GM21619 (cell line): ENCODE measurements around the gene CXorf66.
"Not testable (repeated sequence)": the region's sequence is repeated elsewhere in the genome, so short reads cannot be mapped to it uniquely, and the experiment has no call there.

Experiments
- ATAC-seq: cut with Tn5 transposase; IDR thresholded peaks from one replicate; pipeline ENCODE4 v1.9.1; 2021; ENCODE audit not compliant: unreplicated experiment

Gene CXorf66, protein sequence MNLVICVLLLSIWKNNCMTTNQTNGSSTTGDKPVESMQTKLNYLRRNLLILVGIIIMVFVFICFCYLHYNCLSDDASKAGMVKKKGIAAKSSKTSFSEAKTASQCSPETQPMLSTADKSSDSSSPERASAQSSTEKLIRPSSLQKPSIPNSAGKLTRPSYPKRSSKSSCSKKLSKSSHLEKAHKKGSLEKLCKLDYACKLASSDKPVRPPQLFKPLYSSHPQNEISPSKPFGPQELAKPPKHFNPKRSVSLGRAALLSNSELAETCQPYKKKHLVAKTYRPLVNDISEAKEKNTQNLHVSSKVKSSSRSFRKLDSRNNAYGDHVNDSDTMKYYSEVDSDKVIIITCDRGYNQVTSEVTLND

DNA sequence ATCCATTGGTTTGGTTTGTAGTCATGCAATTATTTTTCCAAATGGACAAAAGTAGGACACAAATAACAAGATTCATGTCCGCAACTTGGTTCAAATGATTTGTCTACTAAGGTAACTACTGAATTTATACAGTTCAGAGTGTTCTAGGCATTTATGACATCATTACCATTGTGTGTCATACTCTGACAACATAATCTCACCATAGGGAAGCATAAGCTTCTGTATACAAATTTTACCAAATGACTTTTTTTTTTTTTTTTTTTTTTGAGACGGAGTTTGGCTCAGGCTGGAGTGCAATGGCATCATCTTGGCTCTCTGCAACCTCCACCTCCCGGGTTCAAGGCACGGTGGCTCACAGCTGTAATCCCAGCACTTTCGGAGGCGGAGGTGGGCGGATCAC is at the start of gene CXorf66:
Gene CXorf66, minus strand, starts transcription at position 101 of the 400 bp plus-strand sequence. Its CDS starts 25 bp downstream, at position 76.
- no peak for ATAC-seq

DNA sequence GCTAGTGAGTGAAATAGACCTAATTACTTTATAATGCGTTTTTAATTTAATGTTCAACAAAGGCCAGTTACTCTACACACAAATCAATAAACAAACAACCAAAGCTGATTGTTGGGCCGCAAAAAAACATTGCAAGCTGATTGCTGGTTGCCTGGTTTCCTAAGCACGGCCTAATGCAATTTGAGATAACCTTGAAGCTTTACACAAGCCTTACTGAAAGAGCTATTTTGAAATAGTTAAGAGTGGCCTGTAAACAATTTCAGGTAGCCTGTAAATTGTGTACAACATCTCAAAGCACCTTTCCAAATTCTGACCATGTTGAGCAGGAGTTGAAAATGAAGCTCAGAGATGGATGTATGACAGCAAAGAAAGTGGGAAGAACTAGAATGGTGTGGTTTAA is 17.5 kb upstream of the CXorf66 start:
- ATAC-seq: no peak

DNA sequence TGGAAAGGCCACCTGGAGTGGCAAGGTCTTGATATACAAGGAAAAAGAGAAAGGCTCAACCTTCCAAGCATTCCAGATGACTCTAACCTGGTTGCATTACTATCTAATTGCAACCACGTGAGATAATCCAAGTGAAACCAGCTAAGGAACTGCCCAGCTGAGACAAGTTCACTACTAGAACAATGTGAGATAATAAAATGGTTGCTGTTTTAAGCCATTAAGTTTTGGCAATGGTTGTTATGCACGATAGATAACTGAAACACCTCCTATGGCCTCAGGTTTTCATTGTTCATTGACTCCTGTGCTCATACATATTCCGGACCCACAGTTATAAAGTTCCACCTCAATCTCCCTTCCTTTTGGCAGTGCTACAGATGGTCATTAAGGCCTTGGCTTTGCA is 9.2 kb upstream of the CXorf66 start:
- no peak for ATAC-seq

DNA sequence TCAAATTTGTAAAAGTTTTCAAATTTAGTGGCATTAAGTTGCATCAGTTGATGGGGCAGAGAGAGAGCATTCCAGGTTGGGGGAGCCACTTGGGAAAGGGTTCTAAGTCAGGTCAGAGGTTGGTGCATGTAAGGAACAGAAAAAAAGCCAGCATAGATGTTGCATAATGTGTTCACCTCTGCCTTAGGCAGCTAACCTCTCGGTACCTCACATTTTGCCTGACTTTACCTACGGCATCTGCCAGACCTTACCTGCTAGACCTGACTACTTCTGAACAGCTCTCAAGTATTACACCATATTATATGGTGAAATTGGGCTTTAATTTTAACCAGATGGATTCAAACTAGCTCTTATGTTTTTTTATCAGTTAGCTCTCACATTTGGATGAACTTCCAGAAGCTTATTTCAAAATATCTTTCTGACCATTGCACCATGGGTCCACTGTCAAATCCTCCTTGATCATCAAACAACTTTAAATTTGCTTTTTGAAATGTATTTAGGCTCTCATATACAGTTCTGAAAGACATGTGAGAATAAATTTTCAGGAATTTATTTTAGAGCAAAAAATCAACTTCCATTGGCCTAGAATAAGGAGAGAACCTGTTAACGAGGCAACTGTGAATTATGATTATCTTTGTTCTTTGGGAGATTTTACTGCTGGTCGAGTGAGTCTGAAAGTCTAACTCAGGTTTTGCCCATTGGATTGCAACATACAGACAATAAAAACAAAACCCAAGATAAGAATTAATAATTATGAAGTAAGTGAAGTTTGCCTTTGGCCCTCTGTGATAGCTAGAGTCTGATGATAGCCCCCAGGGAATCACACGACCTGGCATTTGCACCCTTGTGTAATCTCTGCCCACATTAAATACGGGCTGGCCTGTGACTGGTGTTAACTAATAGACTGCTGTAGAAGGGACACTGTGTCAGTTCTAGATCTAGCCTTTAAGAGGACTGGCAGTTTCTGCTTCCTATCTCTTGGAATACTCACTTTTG is 7.6 kb upstream of the CXorf66 start:
- ATAC-seq: no peak

DNA sequence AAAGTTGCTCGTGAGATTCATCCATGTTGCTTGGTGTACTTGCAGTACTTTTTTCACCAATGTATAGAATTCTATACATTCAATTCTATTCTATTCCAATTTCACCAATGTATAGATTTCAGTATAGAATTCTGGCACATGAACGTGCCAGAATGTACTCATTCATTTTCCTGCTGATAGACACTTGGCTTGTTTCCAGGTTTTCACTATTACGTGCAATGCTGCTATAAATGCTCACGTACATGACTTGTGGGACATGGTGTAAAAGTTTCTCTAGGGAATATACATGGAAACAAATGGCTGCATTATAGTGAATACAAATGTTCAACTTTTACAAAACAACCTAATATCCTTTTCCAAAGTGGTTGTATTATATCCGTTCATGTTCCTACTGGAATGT is 6.8 kb upstream of the CXorf66 start:
- no peak for ATAC-seq

DNA sequence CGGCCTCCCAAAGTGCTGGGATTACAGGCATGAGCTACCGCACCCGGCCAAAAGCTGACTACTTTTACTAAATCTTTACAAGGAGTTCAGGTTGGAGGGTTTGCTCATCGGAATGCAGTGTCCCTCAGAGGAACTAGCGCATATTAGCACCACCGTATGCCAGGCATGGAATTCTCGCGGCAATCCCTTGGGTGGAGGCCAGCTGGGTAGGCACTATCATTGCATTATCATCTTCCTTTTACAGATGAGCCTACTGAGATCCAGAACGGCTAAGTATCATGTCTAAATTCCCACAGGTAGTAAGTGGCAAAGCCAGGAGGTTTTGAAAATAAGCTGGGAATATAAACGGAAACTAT is 6.1 kb upstream of the CXorf66 start:
- ATAC-seq: no peak

DNA sequence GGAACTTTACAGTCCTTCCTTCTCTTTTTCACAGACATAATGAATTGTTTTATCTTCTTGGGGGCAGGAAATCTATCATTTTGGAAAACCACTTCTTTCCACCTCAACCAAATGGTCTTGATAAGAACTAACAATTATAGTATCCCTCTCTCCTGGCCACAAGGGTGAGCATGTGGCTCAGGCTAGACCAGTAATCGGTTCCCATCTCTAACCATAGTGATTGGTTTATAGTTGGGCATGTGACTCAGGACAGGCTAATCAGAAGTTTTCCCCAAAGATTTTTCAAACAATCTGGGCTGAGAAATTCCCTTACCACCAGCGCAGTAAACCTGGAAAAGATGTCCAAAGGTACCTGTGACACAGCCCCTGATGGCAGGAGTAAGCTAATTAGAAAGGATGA is 4.0 kb upstream of the CXorf66 start:
- ATAC-seq: no peak

DNA sequence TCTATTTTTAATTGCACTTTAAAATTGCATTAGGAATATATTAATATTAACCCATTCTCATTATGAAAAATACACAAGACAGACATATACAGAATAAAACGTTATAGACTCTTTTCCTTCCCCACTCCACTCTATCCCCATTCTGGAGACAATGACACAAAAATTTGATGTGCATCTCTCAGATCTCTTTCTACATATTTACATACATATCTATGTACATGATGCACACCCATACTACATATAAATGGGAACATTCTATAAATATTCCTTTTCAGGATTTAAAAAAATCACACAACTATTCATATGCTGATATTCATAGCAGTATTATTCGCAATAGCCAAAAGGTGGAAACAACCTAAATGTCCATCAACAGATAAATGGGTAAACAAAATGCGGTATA is 2.4 kb upstream of the CXorf66 start:
- no peak for ATAC-seq

DNA sequence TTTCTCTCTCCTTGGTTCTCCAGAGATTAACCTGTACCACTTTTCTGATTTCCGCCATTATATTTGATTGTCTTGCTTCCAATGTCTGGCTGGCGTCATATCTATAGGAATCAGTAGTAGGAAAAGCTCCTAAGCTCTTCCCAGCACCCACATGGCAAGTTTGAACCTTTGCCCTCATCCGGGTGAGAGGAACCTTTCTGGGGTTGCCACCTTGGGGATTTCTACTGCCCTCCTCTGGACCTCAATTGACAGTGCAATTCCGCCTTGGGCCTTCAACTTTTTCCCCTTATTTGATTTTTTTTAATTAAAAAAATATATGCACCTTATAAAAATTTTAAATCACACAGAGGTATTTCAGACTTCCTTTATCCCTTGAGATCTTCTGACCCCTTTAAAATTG is 2.0 kb upstream of the CXorf66 start:
- ATAC-seq: no peak

DNA sequence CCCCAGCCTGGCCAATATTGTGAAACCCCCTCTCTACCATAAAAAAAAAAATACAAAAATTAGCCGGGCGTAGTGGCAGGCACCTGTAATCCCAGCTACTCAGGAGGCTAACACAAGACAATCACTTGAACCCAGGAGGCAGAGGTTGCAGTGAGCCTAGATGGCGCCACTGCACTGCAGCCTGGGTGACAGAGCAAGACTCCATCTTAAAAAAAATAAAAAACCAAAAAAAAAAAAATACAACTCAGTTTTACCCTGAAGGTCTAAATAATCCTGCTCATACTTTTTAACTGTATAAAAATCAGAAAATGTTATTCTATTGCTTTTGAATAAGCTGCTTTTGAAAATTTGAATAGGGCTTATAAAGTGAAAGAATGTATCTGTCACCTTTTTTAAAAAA is 838 bp upstream of the CXorf66 start:
- not testable (repeated sequence) for ATAC-seq

DNA sequence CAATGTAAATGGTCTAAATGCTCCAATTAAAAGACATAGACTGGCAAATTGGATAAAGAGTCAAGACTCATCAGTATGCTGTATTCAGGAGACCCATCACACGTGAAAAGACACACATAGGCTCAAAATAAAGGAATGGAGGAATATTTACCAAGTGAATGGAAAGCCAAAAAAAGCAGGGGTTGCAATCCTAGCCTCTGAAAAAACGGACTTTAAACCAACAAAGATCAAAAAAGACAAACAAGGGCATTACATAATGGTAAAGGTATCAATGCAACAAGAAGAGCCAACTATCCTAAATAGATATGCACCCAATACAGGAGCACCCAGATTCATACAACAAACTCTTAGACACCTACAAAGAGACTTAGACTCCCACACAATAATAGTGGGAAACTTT is 4.2 kb downstream of the CXorf66 start:
- ATAC-seq: not testable (repeated sequence)

DNA sequence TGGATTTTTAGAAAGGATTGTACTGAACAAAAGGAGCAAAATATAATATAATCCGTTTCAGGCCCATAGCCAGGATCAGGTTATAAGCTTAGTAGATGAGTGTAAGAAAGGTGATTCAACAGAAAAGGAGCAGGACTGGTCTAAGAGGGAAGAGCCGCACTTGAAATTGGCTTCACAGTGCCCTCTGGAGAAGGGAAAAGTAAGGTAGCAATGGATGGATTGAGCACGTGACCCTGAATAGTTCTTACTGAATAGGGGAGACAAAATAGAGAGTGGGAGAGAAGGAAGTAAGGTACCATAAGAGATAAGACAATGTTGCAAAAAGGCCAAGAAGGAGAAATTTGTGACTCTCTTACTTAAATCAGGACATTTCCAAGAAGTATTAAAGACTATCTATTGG is 15.6 kb downstream of the CXorf66 start:
- ATAC-seq: no peak

DNA sequence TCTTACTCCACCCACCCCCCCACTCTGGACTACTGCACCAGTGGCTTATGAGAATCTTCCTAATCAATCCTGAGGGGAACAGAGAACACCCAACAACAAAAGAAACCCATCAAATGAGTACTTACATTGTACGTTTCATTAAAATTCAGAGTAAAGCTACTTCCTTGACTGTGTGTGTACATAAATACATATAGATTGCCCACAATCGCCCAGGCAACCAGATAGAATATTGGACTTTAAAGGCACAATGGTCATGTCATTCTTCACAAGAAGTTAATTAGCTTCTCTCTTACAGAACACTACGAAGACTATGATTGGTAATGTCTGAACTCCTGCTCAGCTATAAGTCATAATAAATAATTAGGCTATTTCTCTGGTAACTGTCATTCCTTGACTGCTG is 20.2 kb downstream of the CXorf66 start:
- ATAC-seq: no peak

DNA sequence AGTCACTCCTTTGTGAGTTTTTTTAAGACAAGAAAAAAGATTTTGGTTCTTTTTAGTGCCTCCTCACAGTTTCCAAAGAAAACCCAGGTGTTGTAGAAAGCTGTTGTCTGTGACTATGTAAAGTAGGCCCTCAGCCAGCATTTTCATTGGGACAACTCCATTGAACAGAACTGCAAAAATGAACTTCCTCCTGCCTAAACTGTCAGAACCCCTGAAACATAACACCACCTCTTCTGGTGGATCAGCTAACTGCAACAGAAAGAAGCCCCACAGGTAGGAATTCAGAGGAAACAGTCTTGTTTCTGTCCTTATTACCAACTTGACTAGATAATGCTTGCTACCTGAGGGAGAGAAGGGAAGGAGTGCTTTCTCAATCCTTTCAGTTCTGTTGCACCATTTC is 29.1 kb downstream of the CXorf66 start:
- ATAC-seq: no peak

DNA sequence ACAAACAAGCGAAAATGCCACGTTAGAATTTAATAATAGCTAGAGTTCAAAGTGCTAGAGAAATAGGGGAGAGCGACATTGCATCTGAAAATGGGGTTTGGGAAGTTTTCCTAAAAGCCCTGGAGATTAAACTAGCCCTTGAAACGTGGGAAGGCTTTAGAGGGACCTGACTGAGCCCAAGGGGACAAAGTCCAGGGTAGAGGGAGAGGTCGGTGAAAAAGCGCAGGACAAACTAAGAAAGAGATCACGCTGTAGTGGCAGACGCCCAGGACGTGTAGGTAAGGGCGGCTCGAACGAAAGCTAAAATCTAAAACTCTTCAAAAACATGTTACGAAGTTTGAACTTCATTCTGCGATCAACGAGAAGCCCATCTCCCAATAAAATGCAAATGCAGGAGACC is 31.4 kb downstream of the CXorf66 start:
- no peak for ATAC-seq

DNA sequence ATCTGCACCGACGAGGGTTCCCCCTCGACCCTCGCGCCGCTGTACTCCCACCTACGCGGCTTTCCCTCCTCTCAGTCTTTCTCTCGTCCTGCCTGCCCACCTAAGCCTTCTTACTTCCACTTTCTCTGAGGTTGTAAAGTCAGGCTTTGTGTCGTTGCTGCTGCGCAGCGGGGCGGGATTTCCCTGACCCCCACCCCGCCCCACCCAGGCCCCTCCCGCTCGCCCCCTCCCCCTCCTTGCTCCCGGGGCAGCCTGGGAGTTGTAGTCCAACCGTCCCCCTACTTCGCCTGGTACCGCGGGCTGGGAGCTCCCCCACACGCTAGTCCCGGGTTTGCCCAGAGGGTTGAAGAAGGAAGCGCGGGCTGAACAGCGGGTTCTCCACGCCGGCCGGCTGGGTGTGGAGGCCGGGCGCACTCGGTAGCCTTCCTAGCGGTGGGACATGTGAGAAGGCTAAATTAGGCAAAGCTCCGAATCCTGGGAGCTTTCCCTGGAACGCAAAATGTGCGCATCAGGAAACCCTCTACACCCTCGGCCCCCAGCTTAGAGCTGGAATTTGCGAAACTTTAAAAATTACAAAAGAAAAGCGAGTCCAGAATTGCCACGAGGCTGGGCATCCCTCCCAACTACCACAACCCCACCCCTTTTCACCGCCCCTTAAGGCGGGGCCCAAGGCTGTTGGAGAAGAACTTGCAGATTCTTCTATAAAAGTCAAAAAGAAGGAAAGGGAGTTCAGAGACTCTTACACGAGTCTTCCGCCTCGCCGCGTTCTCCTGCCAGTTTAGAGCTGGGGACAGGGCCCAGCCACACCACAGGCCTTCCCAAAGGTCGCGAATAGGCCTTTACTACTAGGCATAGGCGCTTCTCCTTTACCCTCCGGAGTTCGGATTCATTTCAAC is 32.2 kb downstream of the CXorf66 start, which contains the start of gene ATP11C:
Gene ATP11C, minus strand, starts transcription at position 153 of the 896 bp plus-strand sequence. CDS start 1,011 bp downstream, outside the sequence.
- peak; percentile 68 for ATAC-seq

DNA sequence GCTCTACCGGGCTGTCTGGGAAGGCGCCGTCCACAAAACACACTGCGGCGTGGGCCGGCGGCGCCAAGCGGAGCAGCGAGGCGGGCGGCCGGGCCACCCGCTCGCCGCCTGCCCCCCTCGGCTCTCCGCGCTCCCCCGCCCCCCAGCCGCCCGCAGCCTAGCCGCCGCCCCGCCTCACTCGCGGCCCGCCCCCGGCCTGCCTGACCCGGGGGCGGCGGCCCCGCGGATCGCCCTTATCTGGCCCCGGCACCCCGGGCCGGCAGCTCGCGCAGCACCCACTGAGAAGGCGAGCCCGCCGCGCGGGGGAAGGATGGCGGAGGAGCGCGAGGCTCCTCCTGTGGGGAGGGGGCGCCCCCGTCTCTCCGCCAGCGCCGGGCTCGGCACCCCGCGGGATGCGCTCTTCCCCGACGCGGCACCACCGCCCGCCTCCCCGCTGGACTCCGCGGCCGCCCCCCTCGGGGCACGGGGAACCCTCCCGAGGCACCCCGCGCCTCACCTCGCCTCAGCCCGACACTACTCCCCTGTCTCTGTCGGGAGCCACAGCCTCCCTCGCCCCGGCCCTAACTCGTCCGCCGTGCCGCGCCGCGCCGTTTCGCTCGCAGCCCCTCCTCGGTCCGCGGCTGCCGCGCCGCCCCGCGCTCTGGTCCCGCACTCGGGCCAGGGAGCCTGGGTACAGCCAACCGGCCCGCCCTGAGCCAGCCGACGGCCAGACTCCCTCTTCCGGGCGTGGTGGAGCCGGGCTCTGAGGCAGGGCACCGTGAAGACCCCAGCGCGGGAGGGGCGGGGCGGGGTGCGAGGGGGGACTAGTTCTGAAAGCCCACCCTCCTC is 33.0 kb downstream of the CXorf66 start:
- peak; percentile 38 for ATAC-seq

DNA sequence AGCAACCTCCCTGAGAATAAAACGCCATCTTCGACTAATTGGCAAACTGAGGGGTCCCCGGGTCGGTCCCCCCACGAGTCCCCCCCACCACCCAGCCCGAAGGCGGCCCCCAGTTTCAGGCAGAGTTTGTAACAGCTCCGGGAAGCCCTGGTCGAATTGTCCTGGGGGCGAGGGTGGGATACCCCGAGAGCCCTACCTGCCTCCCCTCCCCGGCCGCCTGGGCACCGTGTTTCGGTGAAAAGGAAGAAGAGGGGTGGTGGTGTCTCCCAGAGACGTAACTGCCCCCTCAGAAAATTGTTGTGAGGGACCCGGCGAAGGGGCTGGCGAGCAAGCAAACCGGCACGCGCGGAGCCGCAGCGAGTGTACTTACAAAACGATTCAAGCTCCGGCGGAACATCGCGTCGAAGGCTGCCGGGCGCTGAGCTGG is 33.7 kb downstream of the CXorf66 start:
- no peak for ATAC-seq

DNA sequence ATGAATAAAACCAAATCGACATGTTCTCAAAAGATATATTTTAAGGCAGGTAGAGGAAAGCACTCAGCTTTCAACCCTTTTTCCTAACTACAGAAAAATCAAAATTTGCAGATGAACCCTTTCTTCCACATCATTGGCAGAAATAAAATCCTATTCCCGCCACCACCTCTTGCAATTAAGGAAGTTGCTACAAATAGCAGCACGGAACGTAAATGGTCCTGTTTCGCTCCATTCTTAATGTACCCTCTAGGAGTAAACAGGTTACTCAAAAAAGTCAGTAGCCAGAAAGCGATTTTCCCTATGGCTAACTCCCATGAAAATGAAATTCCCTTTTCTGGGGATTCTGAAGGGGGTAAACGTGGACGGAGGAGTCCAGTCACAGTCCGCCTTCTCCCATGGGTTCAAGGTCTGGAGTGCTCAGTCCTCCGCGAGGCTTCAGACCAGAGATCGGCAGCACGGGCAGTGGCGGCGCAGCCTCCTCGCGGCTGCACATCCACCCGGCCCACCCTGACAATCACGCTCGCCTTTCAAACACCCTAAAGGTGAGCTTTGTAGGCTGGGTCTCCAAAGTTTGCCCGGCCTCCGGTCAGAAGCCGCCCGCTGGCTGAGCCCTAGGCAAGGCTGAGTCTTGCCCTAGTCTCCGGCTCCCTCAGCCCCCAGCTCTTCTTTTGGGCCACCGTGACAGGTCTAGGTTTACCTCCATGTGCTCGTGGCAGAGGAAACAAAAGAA is 34.2 kb downstream of the CXorf66 start:
- ATAC-seq: no peak
